Naive B cell (primary cell): Measurements from ENCODE around the gene PCDHB7. TPM values are rescaled to one million over a fixed set of nuclear protein-coding genes. Genes with fewer than 3 reads are reported as not detected.
A peak's percentile ranks its signal among the peaks of the same experiment; 100 is the strongest.
"Not testable (repeated sequence)": the region's sequence is repeated elsewhere in the genome, so short reads cannot be mapped to it uniquely, and the experiment has no call there.

Source experiments
- ATAC-seq, 2 donors: fragments of 150-1000 bp; cut with Tn5 transposase; 2 replicates each; pipeline ENCODE4 v1.10.0; 2021; ENCODE audit warnings: low read depth in 2 of 2, mild to moderate bottlenecking in 2 of 2, moderate library complexity in 2 of 2
- DNase-seq: peaks from one replicate; pipeline ENCODE4 v3.0.0; 2022
- H3K27ac Mint-ChIP-seq, 6 donors: one replicate each; pipeline ENCODE4 v1.8.0; 2020 to 2022; ENCODE audit warnings: mild to moderate bottlenecking in 6 of 6, mixed read lengths in 6 of 6, moderate library complexity in 5 of 6, inconsistent platforms in 2 of 6
- H3K27me3 Mint-ChIP-seq, 3 donors: one replicate each; pipeline ENCODE4 v1.8.0; 2021 to 2022; ENCODE audit warnings: mixed read lengths in 3 of 3, mild to moderate bottlenecking in 1 of 3
- H3K36me3 Mint-ChIP-seq, 2 donors: one replicate each; pipeline ENCODE4 v1.8.0; 2020 to 2022; ENCODE audit warnings: mixed read lengths in 2 of 2, inconsistent platforms in 1 of 2, mild to moderate bottlenecking in 1 of 2
- H3K4me1 Mint-ChIP-seq, 3 donors: one replicate each; pipeline ENCODE4 v1.8.0; 2020 to 2022; ENCODE audit warnings: mixed read lengths in 3 of 3, inconsistent platforms in 1 of 3, mild to moderate bottlenecking in 1 of 3, moderate library complexity in 1 of 3
- H3K4me3 Mint-ChIP-seq, 8 donors: one replicate each; pipeline ENCODE4 v1.8.0; 2020 to 2022; ENCODE audit warnings: mild to moderate bottlenecking in 8 of 8, mixed read lengths in 8 of 8, moderate library complexity in 8 of 8, inconsistent platforms in 2 of 8
- H3K9me3 Mint-ChIP-seq, 7 donors: one replicate each; pipeline ENCODE4 v1.8.0; 2020 to 2022; ENCODE audit warnings: mixed read lengths in 7 of 7, mild to moderate bottlenecking in 5 of 7, inconsistent platforms in 2 of 7, moderate library complexity in 1 of 7
- polyA plus RNA-seq, 6 donors: library from polyadenylated mRNA; unstranded; fragments of 300-500 nt; fragmentation: Illumina TruSeq; gene quantifications; one replicate each; pipeline ENCODE4 v1.2.3, GENCODE V29; 2021; ENCODE audit warnings: low read depth in 6 of 6

PCDHB7 gene
- polyA plus RNA-seq, 6 donors from 2014 or later, result not detected

DNA sequence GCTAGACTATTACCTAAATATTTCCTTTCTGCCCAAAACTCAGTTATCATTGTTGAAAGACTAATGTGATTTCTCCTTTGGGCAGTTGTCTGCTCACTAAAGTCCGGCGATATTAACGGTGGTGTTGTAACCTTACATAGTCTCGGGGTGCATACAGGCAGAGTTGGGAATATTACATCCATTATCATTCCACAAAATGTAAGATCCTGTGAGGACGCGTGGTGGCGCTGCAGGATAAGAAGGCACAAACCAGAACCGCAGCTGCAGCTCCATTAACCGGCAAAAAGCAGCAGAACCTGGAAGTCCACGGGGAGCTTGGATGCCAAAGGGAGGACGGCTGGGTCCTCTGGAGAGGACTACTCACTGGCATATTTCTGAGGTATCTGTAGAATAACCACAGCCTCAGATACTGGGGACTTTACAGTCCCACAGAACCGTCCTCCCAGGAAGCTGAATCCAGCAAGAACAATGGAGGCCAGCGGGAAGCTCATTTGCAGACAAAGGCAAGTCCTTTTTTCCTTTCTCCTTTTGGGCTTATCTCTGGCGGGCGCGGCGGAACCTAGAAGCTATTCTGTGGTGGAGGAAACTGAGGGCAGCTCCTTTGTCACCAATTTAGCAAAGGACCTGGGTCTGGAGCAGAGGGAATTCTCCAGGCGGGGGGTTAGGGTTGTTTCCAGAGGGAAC is 41.4 kb downstream of the PCDHB7 start, which contains the start of gene PCDHB13:
PCDHB13 (plus strand) TSS at position 264 of the 684 bp plus-strand sequence; CDS start at position 469, 205 bp downstream.
- not testable (repeated sequence) for H3K4me1 Mint-ChIP-seq, ATAC-seq, DNase-seq, H3K27ac Mint-ChIP-seq, H3K4me3 Mint-ChIP-seq
- peaks cover 7 to 20% of the 10 kb centered on the region in 2 donors for H3K36me3 Mint-ChIP-seq
- H3K27me3 Mint-ChIP-seq, result peaks cover 51 to 70% (median 51%) of the 10 kb centered on the region in 3 donors
- H3K9me3 Mint-ChIP-seq, result peaks cover 4 to 70% (median 34%) of the 10 kb centered on the region in 7 donors

DNA sequence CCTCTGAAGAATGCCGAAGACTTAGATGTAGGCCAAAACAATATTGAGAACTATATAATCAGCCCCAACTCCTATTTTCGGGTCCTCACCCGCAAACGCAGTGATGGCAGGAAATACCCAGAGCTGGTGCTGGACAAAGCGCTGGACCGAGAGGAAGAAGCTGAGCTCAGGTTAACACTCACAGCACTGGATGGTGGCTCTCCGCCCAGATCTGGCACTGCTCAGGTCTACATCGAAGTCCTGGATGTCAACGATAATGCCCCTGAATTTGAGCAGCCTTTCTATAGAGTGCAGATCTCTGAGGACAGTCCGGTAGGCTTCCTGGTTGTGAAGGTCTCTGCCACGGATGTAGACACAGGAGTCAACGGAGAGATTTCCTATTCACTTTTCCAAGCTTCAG is 42.1 kb downstream of the PCDHB7 start:
- peaks cover 7 to 70% (median 39%) of the 10 kb centered on the region in 7 donors for H3K9me3 Mint-ChIP-seq
- H3K36me3 Mint-ChIP-seq, result peaks cover 11 to 23% of the 10 kb centered on the region in 2 donors
- H3K27me3 Mint-ChIP-seq, result peaks cover 49 to 67% (median 53%) of the 10 kb centered on the region in 3 donors
- not testable (repeated sequence) for H3K4me3 Mint-ChIP-seq, H3K27ac Mint-ChIP-seq, H3K4me1 Mint-ChIP-seq, ATAC-seq, DNase-seq

DNA sequence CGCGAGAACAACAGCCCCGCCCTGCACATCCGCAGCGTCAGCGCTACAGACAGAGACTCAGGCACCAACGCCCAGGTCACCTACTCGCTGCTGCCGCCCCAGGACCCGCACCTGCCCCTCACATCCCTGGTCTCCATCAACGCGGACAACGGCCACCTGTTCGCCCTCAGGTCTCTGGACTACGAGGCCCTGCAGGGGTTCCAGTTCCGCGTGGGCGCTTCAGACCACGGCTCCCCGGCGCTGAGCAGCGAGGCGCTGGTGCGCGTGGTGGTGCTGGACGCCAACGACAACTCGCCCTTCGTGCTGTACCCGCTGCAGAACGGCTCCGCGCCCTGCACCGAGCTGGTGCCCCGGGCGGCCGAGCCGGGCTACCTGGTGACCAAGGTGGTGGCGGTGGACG is 43.1 kb downstream of the PCDHB7 start:
- H3K36me3 Mint-ChIP-seq, result peaks cover 12 to 30% of the 10 kb centered on the region in 2 donors

DNA sequence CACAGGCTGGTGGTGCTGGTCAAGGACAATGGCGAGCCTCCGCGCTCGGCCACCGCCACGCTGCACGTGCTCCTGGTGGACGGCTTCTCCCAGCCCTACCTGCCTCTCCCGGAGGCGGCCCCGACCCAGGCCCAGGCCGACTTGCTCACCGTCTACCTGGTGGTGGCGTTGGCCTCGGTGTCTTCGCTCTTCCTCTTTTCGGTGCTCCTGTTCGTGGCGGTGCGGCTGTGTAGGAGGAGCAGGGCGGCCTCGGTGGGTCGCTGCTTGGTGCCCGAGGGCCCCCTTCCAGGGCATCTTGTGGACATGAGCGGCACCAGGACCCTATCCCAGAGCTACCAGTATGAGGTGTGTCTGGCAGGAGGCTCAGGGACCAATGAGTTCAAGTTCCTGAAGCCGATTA is 43.6 kb downstream of the PCDHB7 start:
- H3K4me1 Mint-ChIP-seq, H3K27ac Mint-ChIP-seq, ATAC-seq, DNase-seq: not testable (repeated sequence)
- Mint-ChIP-seq H3K36me3 (peaks cover 15 to 26% of the 10 kb centered on the region in 2 donors), H3K27me3 (peaks cover 53 to 68% (median 65%) of the 10 kb centered on the region in 3 donors), H3K4me3 (peak overlapping the region in 1 of 8 donors; percentile 22), H3K9me3 (peaks cover 8 to 75% (median 35%) of the 10 kb centered on the region in 7 donors)

More for the DNA sequence above, 43.1 kb downstream of the PCDHB7 start:
- peaks cover 49 to 68% (median 62%) of the 10 kb centered on the region in 3 donors for H3K27me3 Mint-ChIP-seq
- peaks cover 9 to 73% (median 38%) of the 10 kb centered on the region in 7 donors for H3K9me3 Mint-ChIP-seq
- H3K4me3 Mint-ChIP-seq, ATAC-seq, H3K4me1 Mint-ChIP-seq, H3K27ac Mint-ChIP-seq, DNase-seq: not testable (repeated sequence)

DNA sequence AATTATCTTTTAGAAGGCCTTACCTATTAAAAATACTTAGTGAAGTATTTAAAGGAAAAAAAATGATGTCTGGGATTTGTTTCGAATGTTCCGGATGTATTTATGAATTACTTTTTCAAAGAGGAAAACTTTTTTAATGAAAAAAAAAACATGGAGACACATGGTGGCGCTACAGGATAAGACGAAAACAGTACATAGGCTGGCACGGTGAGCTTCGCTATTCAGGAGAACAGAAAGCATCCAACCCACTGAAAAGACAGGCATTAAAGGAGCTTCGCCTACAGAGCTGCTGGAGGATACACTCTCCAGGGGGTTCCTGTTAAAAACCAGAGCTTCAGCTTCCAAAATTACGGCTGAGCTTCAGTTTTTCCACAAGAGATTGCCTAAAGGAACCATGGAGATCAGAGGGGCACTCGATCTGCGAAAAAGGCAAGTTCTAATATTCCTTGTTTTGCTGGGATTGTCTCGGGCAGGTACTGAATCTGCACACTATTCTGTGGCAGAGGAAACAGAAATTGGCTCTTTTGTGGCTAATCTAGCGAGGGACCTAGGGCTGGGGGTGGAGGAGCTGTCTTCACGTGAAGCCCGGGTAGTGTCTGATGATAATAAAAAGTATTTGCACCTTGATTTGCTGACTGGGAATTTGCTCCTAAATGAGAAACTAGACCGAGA is 50.8 kb downstream of the PCDHB7 start, which contains the start of gene PCDHB14:
PCDHB14 (plus strand) TSS at position 232 of the 672 bp plus-strand sequence; CDS start at position 395, 163 bp downstream.
- H3K9me3 Mint-ChIP-seq, result peaks cover 4 to 73% (median 32%) of the 10 kb centered on the region in 7 donors
- H3K4me3 Mint-ChIP-seq, result peak within 1 kb of the TSS in 5 of 8 donors; percentile 9 to 68 (median 45)

DNA sequence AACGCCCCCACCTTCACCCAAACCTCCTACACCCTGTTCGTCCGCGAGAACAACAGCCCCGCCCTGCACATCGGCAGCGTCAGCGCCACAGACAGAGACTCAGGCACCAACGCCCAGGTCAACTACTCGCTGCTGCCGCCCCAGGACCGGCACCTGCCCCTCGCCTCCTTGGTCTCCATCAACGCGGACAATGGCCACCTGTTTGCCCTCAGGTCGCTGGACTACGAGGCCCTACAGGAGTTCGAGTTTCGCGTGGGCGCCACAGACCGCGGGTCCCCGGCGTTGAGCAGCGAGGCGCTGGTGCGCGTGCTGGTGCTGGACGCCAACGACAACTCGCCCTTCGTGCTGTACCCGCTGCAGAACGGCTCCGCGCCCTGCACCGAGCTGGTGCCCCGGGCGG is 52.4 kb downstream of the PCDHB7 start:
- H3K9me3 Mint-ChIP-seq, result peaks cover 6 to 64% (median 26%) of the 10 kb centered on the region in 7 donors
- not testable (repeated sequence) for H3K4me1 Mint-ChIP-seq, ATAC-seq, H3K27ac Mint-ChIP-seq, DNase-seq, H3K36me3 Mint-ChIP-seq, H3K4me3 Mint-ChIP-seq
- peaks cover 35 to 68% (median 37%) of the 10 kb centered on the region in 3 donors for H3K27me3 Mint-ChIP-seq

More for the DNA sequence above, 50.8 kb downstream of the PCDHB7 start, which contains the start of gene PCDHB14:
- DNase-seq, result no peak
- H3K27me3 Mint-ChIP-seq, result peaks cover 39 to 73% (median 46%) of the 10 kb centered on the region in 3 donors
- H3K27ac Mint-ChIP-seq, result no peak within 1 kb of the TSS
- H3K4me1 Mint-ChIP-seq, result peaks cover 0 to 10% (median 0%) of the 10 kb centered on the region in 3 donors
- H3K36me3 Mint-ChIP-seq, result peaks cover 11 to 12% of the 10 kb centered on the region in 2 donors
- ATAC-seq, result no peak

DNA sequence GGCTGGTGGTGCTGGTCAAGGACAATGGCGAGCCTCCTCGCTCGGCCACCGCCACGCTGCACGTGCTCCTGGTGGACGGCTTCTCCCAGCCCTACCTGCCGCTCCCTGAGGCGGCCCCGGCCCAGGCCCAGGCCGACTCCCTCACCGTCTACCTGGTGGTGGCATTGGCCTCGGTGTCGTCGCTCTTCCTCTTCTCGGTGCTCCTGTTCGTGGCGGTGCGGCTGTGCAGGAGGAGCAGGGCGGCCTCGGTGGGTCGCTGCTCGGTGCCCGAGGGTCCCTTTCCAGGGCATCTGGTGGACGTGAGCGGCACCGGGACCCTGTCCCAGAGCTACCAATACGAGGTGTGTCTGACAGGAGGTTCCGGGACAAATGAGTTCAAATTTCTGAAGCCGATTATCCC is 53.0 kb downstream of the PCDHB7 start:
- Mint-ChIP-seq H3K27me3 (peaks cover 32 to 62% (median 32%) of the 10 kb centered on the region in 3 donors), H3K9me3 (peaks cover 6 to 58% (median 25%) of the 10 kb centered on the region in 7 donors), H3K27ac (peak overlapping the region in 1 of 6 donors; percentile 37)
- DNase-seq, H3K4me1 Mint-ChIP-seq, ATAC-seq, H3K4me3 Mint-ChIP-seq, H3K36me3 Mint-ChIP-seq: not testable (repeated sequence)

Other genes with a start within 250 kb of the PCDHB7 start
- gene PCDHAC1, start 246.3 kb upstream of the PCDHB7 start, polyA plus RNA-seq, result not detected
- gene PCDHAC2, start 206.2 kb upstream of the PCDHB7 start, polyA plus RNA-seq, result not detected
- not detected for gene PCDHB1, start 121.3 kb upstream of the PCDHB7 start, polyA plus RNA-seq
- under 1 TPM in 1 of 6 donors, not detected in 5; 0.13 TPM for gene PCDHB2, start 78.0 kb upstream of the PCDHB7 start, polyA plus RNA-seq
- not detected for gene PCDHB3, start 72.2 kb upstream of the PCDHB7 start, polyA plus RNA-seq
- not detected for gene PCDHB4, start 50.8 kb upstream of the PCDHB7 start, polyA plus RNA-seq
- under 1 TPM in 2 of 6 donors, not detected in 4; 0.08 to 0.43 TPM for gene PCDHB5, start 37.4 kb upstream of the PCDHB7 start, polyA plus RNA-seq
- not detected for gene PCDHB6, start 22.6 kb upstream of the PCDHB7 start, polyA plus RNA-seq
- gene PCDHB8, start 5.1 kb downstream of the PCDHB7 start, polyA plus RNA-seq, result not detected
- gene PCDHB16, start 9.7 kb downstream of the PCDHB7 start, polyA plus RNA-seq, result not detected
- gene PCDHB9, start 14.5 kb downstream of the PCDHB7 start, polyA plus RNA-seq, result not detected
- gene PCDHB10, start 19.7 kb downstream of the PCDHB7 start, polyA plus RNA-seq, result not detected
- not detected for gene PCDHB11, start 27.0 kb downstream of the PCDHB7 start, polyA plus RNA-seq
- gene PCDHB12, start 36.1 kb downstream of the PCDHB7 start, polyA plus RNA-seq, result not detected
- not detected for gene PCDHB13, start 41.3 kb downstream of the PCDHB7 start, polyA plus RNA-seq
- gene PCDHB14, start 50.7 kb downstream of the PCDHB7 start, polyA plus RNA-seq, result not detected
- gene PCDHB15, start 72.8 kb downstream of the PCDHB7 start, polyA plus RNA-seq, result not detected
- gene SLC25A2, start 131.4 kb downstream of the PCDHB7 start, polyA plus RNA-seq, result under 1 TPM in 1 of 6 donors, not detected in 5; 0.20 TPM
- 100 to 1,000 TPM; 270 to 315 (median 285) TPM for gene TAF7, start 148.1 kb downstream of the PCDHB7 start, polyA plus RNA-seq
- not detected for gene PCDHGA1, start 157.9 kb downstream of the PCDHB7 start, polyA plus RNA-seq
- gene PCDHGA2, start 166.1 kb downstream of the PCDHB7 start, polyA plus RNA-seq, result not detected
- gene PCDHGA3, start 171.2 kb downstream of the PCDHB7 start, polyA plus RNA-seq, result not detected
- not detected for gene PCDHGB1, start 177.5 kb downstream of the PCDHB7 start, polyA plus RNA-seq
- under 1 TPM in 2 of 6 donors, not detected in 4; 0.14 to 0.16 TPM for gene PCDHGA4, start 182.4 kb downstream of the PCDHB7 start, polyA plus RNA-seq
- under 1 TPM in 3 of 6 donors, not detected in 3; 0.27 to 0.82 (median 0.74) TPM for gene PCDHGB2, start 187.3 kb downstream of the PCDHB7 start, polyA plus RNA-seq
- under 1 TPM in 1 of 6 donors, not detected in 5; 0.10 TPM for gene PCDHGA5, start 191.5 kb downstream of the PCDHB7 start, polyA plus RNA-seq
- under 1 TPM in 1 of 6 donors, not detected in 5; 0.21 TPM for gene PCDHGB3, start 197.6 kb downstream of the PCDHB7 start, polyA plus RNA-seq
- gene PCDHGA6, start 201.2 kb downstream of the PCDHB7 start, polyA plus RNA-seq, result under 1 TPM in 1 of 6 donors, not detected in 5; 0.08 TPM
- gene PCDHGA7, start 210.1 kb downstream of the PCDHB7 start, polyA plus RNA-seq, result not detected
- gene PCDHGB4, start 215.1 kb downstream of the PCDHB7 start, polyA plus RNA-seq, result under 1 TPM in 1 of 6 donors, not detected in 5; 0.15 TPM
- gene PCDHGA8, start 220.0 kb downstream of the PCDHB7 start, polyA plus RNA-seq, result not detected
- gene PCDHGB5, start 225.3 kb downstream of the PCDHB7 start, polyA plus RNA-seq, result under 1 TPM in 3 of 6 donors, not detected in 3; 0.12 to 0.27 (median 0.20) TPM
- under 1 TPM in 1 of 6 donors, not detected in 5; 0.25 TPM for gene PCDHGA9, start 230.1 kb downstream of the PCDHB7 start, polyA plus RNA-seq
- gene PCDHGB6, start 235.4 kb downstream of the PCDHB7 start, polyA plus RNA-seq, result under 1 TPM in 2 of 6 donors, not detected in 4; 0.11 to 0.17 TPM
- gene PCDHGA10, start 240.3 kb downstream of the PCDHB7 start, polyA plus RNA-seq, result under 1 TPM in 1 of 6 donors, not detected in 5; 0.05 TPM
- not detected for gene PCDHGB7, start 245.0 kb downstream of the PCDHB7 start, polyA plus RNA-seq
- gene PCDHGA11, start 248.4 kb downstream of the PCDHB7 start, polyA plus RNA-seq, result not detected